A549 treated with DMSO at 1 μM for 4 hours (cell line): ENCODE data around the gene MXRA7. TPM values are rescaled to one million over a fixed set of nuclear protein-coding genes. Genes with fewer than 3 reads are reported as not detected.

Experiments
- total RNA-seq: library from RNA; stranded (reverse); fragments of 200-300 nt; extraction: Qiagen RNA extraction; gene quantifications from 5 replicates; pipeline ENCODE4 v1.2.3, GENCODE V29; 2022; ENCODE audit warnings: low read depth

Gene MXRA7
- 57.1 to 72.0 TPM (median 64.7 TPM) in 5 replicates for total RNA-seq

GRCh38 chr17:76710863-76711611 lies at the start of gene MXRA7:
Gene MXRA7, minus strand, starts transcription at chr17:76710965. Its CDS starts 19 bp downstream, at chr17:76710946.

GRCh38 chr17:76737676-76738467 lies 27.1 kb upstream of the MXRA7 start, which contains the start of gene MFSD11:
Gene MFSD11, plus strand, starts transcription at chr17:76738119. Its CDS starts 234 bp downstream, at chr17:76738353.

GRCh38 chr17:76737082-76737675 lies 26.4 kb upstream of the MXRA7 start, which contains the start of gene SRSF2:
Gene SRSF2, minus strand, starts transcription at chr17:76737331. Its CDS starts 171 bp downstream, at chr17:76737160.

GRCh38 chr17:76726776-76727718 lies 16.3 kb upstream of the MXRA7 start, which contains the start of gene METTL23:
Gene METTL23, plus strand, starts transcription at chr17:76726839. Its CDS starts 2,872 bp downstream, at chr17:76729711.

GRCh38 chr17:76726231-76726775 lies 15.5 kb upstream of the MXRA7 start, which contains the start of gene JMJD6:
Gene JMJD6, minus strand, starts transcription at chr17:76726606. Its CDS starts 131 bp downstream, at chr17:76726475.

GRCh38 chr17:76643553-76644148 lies 67.1 kb downstream of the MXRA7 start, which contains the start of gene ST6GALNAC1:
Gene ST6GALNAC1, minus strand, starts transcription at chr17:76643757. Its CDS starts 119 bp downstream, at chr17:76643638.

Other genes starting within 250 kb of the MXRA7 start
- 0.21 to 0.41 TPM (median 0.29 TPM) in 4 of 5 replicates, not detected in the other for gene AANAT, start 243.4 kb downstream of the MXRA7 start, total RNA-seq
- gene RHBDF2, start 209.5 kb downstream of the MXRA7 start, total RNA-seq = 44.6 to 76.6 TPM (median 66.4 TPM) in 5 replicates
- 0.77 to 2.0 TPM (median 1.0 TPM) in 5 replicates for gene CYGB, start 173.3 kb downstream of the MXRA7 start, total RNA-seq
- gene PRCD, start 170.9 kb downstream of the MXRA7 start, total RNA-seq = not detected in 5 replicates
- 0.18 to 0.52 TPM (median 0.25 TPM) in 5 replicates for gene ST6GALNAC2, start 125.1 kb downstream of the MXRA7 start, total RNA-seq
- 0.15 to 0.44 TPM (median 0.30 TPM) in 4 of 5 replicates, not detected in the other for gene ST6GALNAC1, start 67.2 kb downstream of the MXRA7 start, total RNA-seq
- gene JMJD6, start 15.6 kb upstream of the MXRA7 start, total RNA-seq = 65.6 to 84.7 TPM (median 78.9 TPM) in 5 replicates
- gene METTL23, start 15.9 kb upstream of the MXRA7 start, total RNA-seq = 56.3 to 67.2 TPM (median 60.6 TPM) in 5 replicates
- 404 to 467 TPM (median 440 TPM) in 5 replicates for gene SRSF2, start 26.4 kb upstream of the MXRA7 start, total RNA-seq
- gene MFSD11, start 27.2 kb upstream of the MXRA7 start, total RNA-seq = 21.3 to 24.2 TPM (median 21.8 TPM) in 5 replicates
- gene MGAT5B, start 157.4 kb upstream of the MXRA7 start, total RNA-seq = 20.2 to 25.7 TPM (median 22.8 TPM) in 5 replicates